ENCODE results near the gene COL9A2.

The COL9A2 gene

GRCh38 chr1:40301541-40302299, 15.4 kb downstream of the COL9A2 start:
- no peak for DNase-seq

DNA sequence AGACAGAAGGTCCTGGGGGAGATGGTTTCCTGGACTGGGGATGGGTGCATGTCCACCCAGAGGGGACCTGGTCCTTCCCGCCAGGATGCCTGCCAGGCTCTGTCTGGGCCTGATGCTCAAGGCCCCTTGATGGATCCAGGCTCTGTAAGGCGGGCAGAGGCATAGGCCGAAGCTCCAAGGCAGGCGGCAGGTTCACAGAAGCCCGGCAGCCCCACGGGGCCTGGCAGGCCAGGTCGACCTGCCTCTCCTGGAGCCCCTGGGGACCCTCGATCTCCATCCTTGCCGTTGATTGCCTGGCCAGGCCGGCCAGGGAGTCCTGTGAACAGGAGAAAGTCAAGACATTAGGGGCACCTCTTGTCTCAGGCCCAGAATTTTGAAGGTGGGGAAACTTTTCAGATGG, 16.0 kb downstream of the COL9A2 start:
- no peak for DNase-seq

DNA sequence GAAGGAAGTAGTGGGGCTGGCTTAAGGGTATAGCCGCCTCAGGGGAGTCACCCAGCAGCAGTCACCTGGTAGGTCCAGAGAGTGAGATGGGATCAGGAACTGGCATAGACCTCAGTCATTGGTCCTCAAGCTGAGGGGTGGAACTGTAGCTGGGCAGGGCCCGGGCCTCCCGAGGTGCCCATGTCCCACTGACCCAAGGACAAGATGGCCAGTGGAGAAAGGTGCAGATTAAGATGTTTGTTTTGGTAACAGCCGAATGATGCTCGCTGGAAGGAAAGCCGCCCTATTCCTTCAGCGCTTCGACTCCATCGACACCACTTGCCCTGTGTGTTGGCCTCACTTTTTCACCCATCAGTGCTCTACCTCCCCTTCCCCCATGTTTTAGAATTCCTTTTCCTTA, 16.4 kb downstream of the COL9A2 start:
- no peak for DNase-seq

- no peak for DNase-seq
Observed at GRCh38 chr1:40300249-40300567, 16.9 kb downstream of the COL9A2 start.

DNA sequence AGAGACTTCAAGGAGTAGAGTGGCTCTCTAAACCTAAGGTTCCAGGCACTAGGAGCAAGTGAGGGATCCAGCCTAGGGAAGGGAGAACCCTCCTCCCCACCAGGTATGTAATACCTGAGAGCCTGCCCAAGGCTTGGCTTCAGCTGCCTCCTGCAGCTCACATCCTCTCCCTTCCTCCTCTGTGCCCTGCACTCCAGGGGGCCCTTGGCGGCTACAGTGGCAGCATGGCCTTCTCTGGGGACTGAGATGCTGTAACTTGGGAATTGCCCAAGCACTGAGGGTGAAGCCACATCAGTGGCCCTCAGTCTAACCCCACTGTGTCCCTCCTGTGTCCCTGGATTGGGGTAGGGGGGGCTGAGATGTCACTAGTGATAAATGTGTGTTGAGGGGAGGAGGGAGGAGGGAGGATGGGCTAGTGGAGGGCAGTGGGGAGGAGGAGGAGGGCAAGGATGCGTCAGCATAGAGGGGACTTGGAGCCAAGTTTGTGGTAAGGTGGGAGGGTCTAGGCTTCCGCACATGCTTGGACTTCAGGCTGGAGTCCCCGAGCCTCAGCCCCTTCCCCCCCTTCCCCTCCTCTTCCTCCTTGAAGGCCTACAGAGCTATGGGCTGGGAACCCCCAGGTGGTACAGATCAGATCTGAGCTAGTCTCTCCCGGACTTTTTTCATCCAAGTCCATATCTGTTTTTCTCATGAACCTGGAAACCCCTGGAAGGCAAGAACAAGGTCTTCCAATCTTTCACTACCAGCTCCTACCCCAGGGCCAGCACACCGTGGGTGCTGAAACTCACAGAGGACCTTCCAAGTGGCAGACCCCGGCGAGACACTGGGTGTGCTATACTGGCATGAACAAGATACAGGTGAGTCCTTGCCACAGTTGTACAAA, 17.5 kb downstream of the COL9A2 start:
- DNase-seq: no peak

GRCh38 chr1:40291293-40291692, 25.8 kb downstream of the COL9A2 start:
- DNase-seq: no peak

DNA sequence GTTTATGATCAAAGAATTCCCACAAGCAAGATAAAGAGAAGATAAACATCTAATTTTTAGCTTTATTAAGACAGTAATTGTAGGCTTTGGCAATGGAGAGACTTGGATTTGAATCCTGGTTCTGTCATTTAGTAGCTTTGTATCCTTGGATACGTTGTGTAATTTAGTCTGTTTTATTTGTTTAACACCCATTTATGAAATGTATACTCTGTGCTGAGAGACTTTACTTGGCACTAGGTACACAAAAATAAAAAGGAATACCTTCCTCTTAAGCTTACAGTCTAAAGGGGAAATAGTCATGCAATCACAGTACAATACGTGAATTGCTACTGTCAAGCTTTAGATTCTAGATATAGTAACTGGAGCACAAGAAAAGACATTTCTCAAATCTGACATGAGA, 35.2 kb downstream of the COL9A2 start:
- no peak for DNase-seq

GRCh38 chr1:40276122-40276521, 41.0 kb downstream of the COL9A2 start:
- DNase-seq: no peak

DNA sequence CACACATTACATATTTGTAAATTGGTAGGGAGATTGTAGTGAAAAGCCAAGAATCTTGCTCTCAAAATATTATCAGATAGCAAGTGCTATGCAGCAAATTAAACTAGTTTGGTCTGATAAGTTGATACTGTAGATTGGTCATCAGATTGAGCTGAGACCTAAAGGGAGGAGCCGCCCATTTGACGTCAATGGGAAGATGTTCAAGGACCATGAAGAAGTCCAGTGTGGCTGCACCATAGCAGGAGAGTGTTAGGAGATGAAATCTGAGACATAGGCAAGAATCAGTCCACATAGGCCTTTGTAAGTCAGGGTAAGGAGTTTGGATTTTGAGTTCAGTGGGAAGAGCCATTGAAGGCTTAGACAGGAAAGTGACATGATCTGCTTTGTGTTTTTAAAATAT, 42.8 kb downstream of the COL9A2 start:
- no peak for DNase-seq

DNA sequence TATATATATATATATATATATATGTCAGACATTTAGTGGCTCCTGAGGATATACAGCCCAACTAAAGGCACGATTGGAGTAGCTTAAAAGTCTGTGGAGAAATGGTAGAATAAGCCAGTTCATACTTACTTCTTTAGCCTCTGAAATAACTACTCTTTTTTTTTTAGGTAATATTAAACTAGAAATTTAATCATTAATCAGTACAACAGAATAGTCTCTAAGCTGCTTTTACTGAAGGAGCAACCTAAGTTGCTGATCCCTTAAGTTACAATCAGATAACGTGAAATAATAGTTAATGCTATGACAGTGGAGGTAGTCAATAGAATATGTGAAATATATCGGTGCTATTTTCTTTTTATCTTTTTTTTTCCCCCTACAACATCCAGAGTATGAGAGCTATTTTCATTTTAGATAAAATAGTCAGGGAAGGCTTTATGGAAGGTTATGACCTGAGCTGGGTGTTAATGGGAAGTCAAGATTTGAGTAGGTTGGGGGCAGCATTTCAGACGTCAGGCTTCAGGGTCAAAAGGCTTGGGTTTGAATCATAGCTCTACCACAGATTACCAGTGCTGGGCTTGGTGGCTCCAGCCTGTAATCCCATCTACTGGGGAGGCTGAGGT, 43.4 kb downstream of the COL9A2 start:
- DNase-seq: no peak

- no peak for DNase-seq
Observed at GRCh38 chr1:40272653-40273213, 44.4 kb downstream of the COL9A2 start.

DNA sequence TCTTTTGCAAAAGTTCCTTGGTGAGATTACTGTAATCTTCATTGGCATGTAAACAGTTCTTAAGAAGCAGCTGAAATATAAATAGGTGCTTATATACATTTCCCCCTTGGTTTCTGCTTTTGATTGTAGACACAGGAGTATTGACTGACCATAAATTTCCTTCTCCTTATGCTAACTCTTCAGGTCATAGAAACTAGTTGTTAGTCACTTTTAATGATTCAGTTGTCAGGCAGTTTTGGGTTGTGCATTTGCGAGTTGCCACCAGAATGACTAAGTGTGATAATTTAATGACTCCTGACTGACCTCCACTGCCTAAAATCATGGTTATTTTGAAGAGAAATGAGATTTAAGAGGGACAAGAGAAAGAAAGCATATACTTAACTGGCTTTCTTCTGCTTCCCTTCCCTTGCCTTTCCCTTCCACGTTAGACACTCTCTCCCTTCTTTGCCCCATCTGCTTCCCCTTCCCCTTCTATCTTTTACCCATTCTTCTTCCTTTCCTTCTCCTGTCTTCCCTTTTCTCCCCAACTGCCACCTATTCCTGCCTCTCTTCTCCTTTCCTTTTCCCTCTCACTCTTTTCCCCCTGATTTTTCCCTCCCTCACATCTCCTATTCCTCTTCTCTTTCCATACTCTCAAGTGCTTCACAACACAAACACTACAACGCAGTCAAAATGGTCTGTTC, 46.8 kb downstream of the COL9A2 start:
- no peak for DNase-seq

- DNase-seq: no peak
Observed at GRCh38 chr1:40268211-40268610, 48.9 kb downstream of the COL9A2 start.

GRCh38 chr1:40267767-40268187, 49.3 kb downstream of the COL9A2 start:
- DNase-seq: no peak

DNA sequence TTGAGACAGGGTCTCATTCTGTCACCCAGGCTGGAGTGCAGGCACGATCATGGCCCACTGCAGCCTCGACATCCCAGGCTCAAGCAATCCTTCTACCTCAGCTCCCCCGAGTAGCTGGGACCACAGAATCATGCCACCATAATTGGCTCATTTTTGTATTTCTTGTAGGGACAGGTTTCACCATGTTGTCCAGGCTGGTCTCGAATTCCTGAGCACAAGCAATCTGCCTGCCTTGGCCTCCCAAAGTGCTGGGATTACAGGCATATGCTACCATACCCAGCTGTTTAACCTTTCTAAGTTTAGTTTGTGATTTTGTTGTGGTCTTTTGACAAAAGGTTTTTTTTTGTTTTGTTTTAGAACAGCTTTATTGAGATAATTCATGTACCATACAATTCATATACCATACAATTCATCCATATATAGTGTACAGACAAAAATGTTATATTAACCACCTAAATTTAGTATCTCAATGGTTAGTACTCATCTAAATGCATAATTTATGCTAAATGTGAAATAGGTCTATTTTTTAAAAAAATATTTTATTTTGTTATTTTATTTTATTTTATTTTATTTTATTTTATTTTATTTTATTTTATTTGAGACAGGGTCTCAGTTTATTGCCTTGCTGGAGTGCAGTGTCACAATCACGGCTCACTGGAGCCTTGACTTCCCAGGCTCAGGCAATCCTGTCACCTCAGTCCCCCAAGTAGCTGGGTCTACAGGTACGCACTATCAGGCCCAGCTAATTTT, 50.1 kb downstream of the COL9A2 start:
- DNase-seq: no peak

GRCh38 chr1:40265919-40266318, 51.2 kb downstream of the COL9A2 start:
- no peak for DNase-seq

DNA sequence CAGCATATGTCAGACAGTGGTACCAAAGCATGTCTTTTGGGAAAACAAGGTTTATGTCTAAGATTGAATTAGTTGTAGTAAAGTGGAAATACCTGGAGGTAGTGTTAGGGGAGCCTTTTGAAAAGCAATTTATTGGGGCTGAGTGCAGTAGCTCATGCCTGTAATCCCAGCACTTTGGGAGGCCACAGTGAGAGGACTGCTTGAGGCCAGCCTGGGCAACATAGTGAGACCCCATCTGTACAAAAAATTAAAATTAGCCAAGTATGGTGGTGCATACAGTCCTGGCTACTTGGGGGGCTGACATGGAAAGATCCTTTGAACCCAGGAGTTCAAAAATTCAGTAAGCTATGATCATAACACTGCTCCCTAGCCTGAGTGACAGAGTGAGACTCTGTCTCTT, 51.8 kb downstream of the COL9A2 start:
- DNase-seq: no peak

GRCh38 chr1:40264354-40264781, 52.7 kb downstream of the COL9A2 start:
- no peak for DNase-seq

- no peak for DNase-seq
Observed at GRCh38 chr1:40258445-40258769, 58.7 kb downstream of the COL9A2 start.

DNA sequence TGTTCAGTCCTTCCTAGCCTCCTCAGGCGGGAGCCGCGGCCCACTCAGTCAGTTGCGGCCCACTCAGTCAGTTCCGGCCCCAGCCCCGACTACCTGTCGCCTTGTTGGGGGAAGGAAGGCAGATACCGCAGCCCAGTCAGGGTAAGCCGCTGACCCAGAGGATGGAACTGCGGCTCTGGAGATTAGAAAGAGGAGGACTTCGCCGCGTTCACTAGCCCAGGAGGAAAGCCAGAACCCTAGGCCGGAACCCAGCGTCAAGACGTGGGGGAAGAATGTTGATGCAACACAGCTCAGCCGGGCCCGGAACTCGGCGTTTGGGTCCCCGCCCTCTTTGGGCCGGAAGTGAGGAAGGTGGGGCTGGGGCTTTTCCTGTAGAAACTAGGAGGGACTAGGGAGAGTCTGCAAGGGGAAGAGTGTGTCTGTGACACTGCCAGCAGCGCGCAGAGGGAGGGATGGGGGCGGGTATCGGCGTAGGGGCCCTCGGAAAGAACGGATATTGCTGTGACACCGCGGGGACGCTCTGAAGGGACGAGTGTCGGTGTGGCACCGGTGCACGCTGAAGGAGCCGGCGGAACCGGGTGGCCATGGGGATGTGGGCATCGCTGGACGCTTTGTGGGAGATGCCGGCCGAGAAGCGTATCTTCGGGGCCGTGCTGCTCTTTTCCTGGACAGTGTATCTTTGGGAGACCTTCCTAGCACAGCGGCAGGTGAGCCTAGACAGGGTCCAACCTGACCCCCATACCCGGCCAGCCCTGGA, 59.2 kb downstream of the COL9A2 start, which contains the start of gene ZMPSTE24:
ZMPSTE24 (plus strand) TSS at position 549 of the 757 bp plus-strand sequence; CDS start at position 585, 36 bp downstream.
- peak; percentile 99 for DNase-seq

DNA sequence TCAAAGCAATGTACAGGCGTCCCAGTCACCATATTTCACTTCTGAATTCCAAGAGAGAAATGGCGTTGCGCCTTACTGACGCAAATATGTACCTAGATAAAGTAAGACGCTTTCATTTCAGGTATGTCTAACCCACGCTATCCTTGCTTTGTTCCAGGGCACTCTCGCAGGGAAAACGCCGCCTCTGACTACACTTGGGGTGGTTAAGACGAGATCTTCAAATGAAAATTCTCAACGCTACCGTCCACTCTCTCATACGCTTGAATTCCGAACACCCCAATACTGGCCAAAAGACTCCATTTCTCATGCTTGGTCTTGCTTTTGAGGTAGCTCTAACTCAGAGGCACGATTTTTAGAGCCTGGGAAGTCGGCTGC, 59.8 kb downstream of the COL9A2 start:
- no peak for DNase-seq
